ENCODE results near the gene RUNX3. TPM values are rescaled to one million over a fixed set of nuclear protein-coding genes. Genes with fewer than 3 reads are reported as not detected.

The RUNX3 gene
- polyA plus RNA-seq, 1 experiment, result 0.23 TPM

- no peak for DNase-seq (ENCODE audit: low read depth)
- POLR2A ChIA-PET, result no interaction called here
- CTCF ChIA-PET, result interaction anchor here (1.4 to 14.8 kb wide), 2 partner anchors 99 to 164 kb away, joined by 5 to 146 read pairs; no protein-coding TSS in a partner anchor
- Histone ChIP-seq H3K4me3 (ENCODE audit: low read depth, low read length) (no peak overlapping the region), H3K36me3 (ENCODE audit: control insufficient read depth, insufficient read depth, low read length) (no peaks in the 10 kb centered on the region), H3K27me3 (ENCODE audit: control insufficient read depth, insufficient read depth, low read length) (peaks cover 16% of the 10 kb centered on the region)
- TF ChIP-seq CTCF (IDR thresholded peaks at IDR 0.05; ENCODE audit: insufficient read depth, low read depth, low read length), result no peak
Measured at GRCh38 chr1:24936684-24937083, 6.6 kb upstream of the RUNX3 start.

- no peak for TF ChIP-seq CTCF (IDR thresholded peaks at IDR 0.05; ENCODE audit: insufficient read depth, low read depth, low read length)
- POLR2A ChIA-PET, result no interaction called here
- CTCF ChIA-PET, result interaction anchor here (0.9 to 14.8 kb wide), 2 partner anchors 100 to 166 kb away, joined by 3 to 146 read pairs; no protein-coding TSS in a partner anchor
- no peak for DNase-seq (ENCODE audit: low read depth)
- Histone ChIP-seq H3K36me3 (ENCODE audit: control insufficient read depth, insufficient read depth, low read length) (no peaks in the 10 kb centered on the region), H3K27me3 (ENCODE audit: control insufficient read depth, insufficient read depth, low read length) (peaks cover 24% of the 10 kb centered on the region), H3K4me3 (ENCODE audit: low read depth, low read length) (no peak overlapping the region)
Measured at GRCh38 chr1:24935615-24936484, 5.8 kb upstream of the RUNX3 start.

- peaks cover 29% of the 10 kb centered on the region for H3K27me3 ChIP-seq (ENCODE audit: control insufficient read depth, insufficient read depth, low read length)
- ChIA-PET POLR2A (no interaction called here), CTCF (interaction anchor here (1.0 to 14.8 kb wide), 3 partner anchors 101 to 271 kb away, joined by 4 to 146 read pairs (median 5); no protein-coding TSS in a partner anchor)
Measured at GRCh38 chr1:24935196-24935526, 5.1 kb upstream of the RUNX3 start.

GRCh38 chr1:24934310-24935195 lies 4.5 kb upstream of the RUNX3 start:
- POLR2A ChIA-PET, result no interaction called here
- CTCF ChIA-PET, result interaction anchor here (1.0 to 14.8 kb wide), 4 partner anchors 12 to 272 kb away, joined by 3 to 146 read pairs (median 4); no protein-coding TSS in a partner anchor
- no peak for DNase-seq (ENCODE audit: low read depth)

More at GRCh38 chr1:24935196-24935526, 5.1 kb upstream of the RUNX3 start:
- DNase-seq (ENCODE audit: low read depth), result no peak
- no peak overlapping the region for H3K4me3 ChIP-seq (ENCODE audit: low read depth, low read length)
- TF ChIP-seq CTCF (IDR thresholded peaks at IDR 0.05; ENCODE audit: insufficient read depth, low read depth, low read length), result no peak
- no peaks in the 10 kb centered on the region for H3K36me3 ChIP-seq (ENCODE audit: control insufficient read depth, insufficient read depth, low read length)

More at GRCh38 chr1:24934310-24935195, 4.5 kb upstream of the RUNX3 start:
- H3K4me3 ChIP-seq (ENCODE audit: low read depth, low read length), result no peak overlapping the region
- H3K36me3 ChIP-seq (ENCODE audit: control insufficient read depth, insufficient read depth, low read length), result no peaks in the 10 kb centered on the region
- peaks cover 29% of the 10 kb centered on the region for H3K27me3 ChIP-seq (ENCODE audit: control insufficient read depth, insufficient read depth, low read length)
- no peak for TF ChIP-seq CTCF (IDR thresholded peaks at IDR 0.05; ENCODE audit: insufficient read depth, low read depth, low read length)
